ENCODE data around the gene TMEM237. TPM values are rescaled to one million over a fixed set of nuclear protein-coding genes. Genes with fewer than 3 reads are reported as not detected.

TMEM237 gene
- total RNA-seq (ENCODE audit: low replicate concordance): 22.7 and 43.2 TPM in 2 replicates
- long read RNA-seq, transcript TMEM237-213 (12 exons, 1,824 nt): major isoform, 28 of 32 reads
- long read RNA-seq, partial matches to known transcripts: 1 of 32 reads
- long read RNA-seq, other reads (novel, unspliced or antisense): 3 of 32 reads

GRCh38 chr2:201643216-201643890 is at the start of gene TMEM237:
TMEM237 (minus strand) TSS chr2:201643503; CDS start chr2:201643400, 103 bp downstream.
- H3K4me3 Mint-ChIP-seq: peak within 1 kb of the TSS; percentile 96
- no peaks in the 10 kb centered on the region for H3K9me3 Mint-ChIP-seq
- peak within 1 kb of the TSS; percentile 98 for H3K27ac Mint-ChIP-seq
- H3K36me3 Mint-ChIP-seq: peaks cover 4% of the 10 kb centered on the region
- no peaks in the 10 kb centered on the region for H3K27me3 Mint-ChIP-seq
- H3K4me1 Mint-ChIP-seq (ENCODE audit: unreplicated experiment): peaks cover 11% of the 10 kb centered on the region
- no peak for DNase-seq (ENCODE audit: extremely low spot score, unreplicated experiment)
- no peak for TF ChIP-seq CTCF (conservative IDR thresholded peaks at IDR 0.05)

- H3K4me1 Mint-ChIP-seq (ENCODE audit: unreplicated experiment): peaks cover 4% of the 10 kb centered on the region
- no peak overlapping the region for H3K27ac Mint-ChIP-seq
- H3K27me3 Mint-ChIP-seq: peaks cover 3% of the 10 kb centered on the region
- no peak overlapping the region for H3K4me3 Mint-ChIP-seq
- no peak for TF ChIP-seq CTCF (conservative IDR thresholded peaks at IDR 0.05)
- H3K36me3 Mint-ChIP-seq: no peaks in the 10 kb centered on the region
- H3K9me3 Mint-ChIP-seq: no peaks in the 10 kb centered on the region
- DNase-seq (ENCODE audit: extremely low spot score, unreplicated experiment): no peak
Observed at GRCh38 chr2:201685156-201685555, 41.9 kb upstream of the TMEM237 start.

- no peak for DNase-seq (ENCODE audit: extremely low spot score, unreplicated experiment)
- Mint-ChIP-seq H3K27me3 (peaks cover 3% of the 10 kb centered on the region), H3K27ac (no peak overlapping the region), H3K4me1 (ENCODE audit: unreplicated experiment) (peaks cover under 1% of the 10 kb centered on the region), H3K36me3 (no peaks in the 10 kb centered on the region), H3K4me3 (no peak overlapping the region), H3K9me3 (no peaks in the 10 kb centered on the region)
- peak; percentile 62 for TF ChIP-seq CTCF (conservative IDR thresholded peaks at IDR 0.05)
Observed at GRCh38 chr2:201680743-201681142, 37.4 kb upstream of the TMEM237 start.

- no peak overlapping the region for H3K27ac Mint-ChIP-seq
Observed at GRCh38 chr2:201678401-201678800, 35.1 kb upstream of the TMEM237 start.

GRCh38 chr2:201675454-201675853 is 32.2 kb upstream of the TMEM237 start:
- H3K36me3 Mint-ChIP-seq: no peaks in the 10 kb centered on the region
- no peak overlapping the region for H3K4me3 Mint-ChIP-seq
- peaks cover 7% of the 10 kb centered on the region for H3K27me3 Mint-ChIP-seq
- no peak overlapping the region for H3K27ac Mint-ChIP-seq
- no peaks in the 10 kb centered on the region for H3K4me1 Mint-ChIP-seq (ENCODE audit: unreplicated experiment)
- TF ChIP-seq CTCF (conservative IDR thresholded peaks at IDR 0.05): no peak
- H3K9me3 Mint-ChIP-seq: no peaks in the 10 kb centered on the region
- no peak for DNase-seq (ENCODE audit: extremely low spot score, unreplicated experiment)

More at GRCh38 chr2:201678401-201678800, 35.1 kb upstream of the TMEM237 start:
- Mint-ChIP-seq H3K9me3 (no peaks in the 10 kb centered on the region), H3K4me3 (no peak overlapping the region), H3K36me3 (no peaks in the 10 kb centered on the region), H3K4me1 (ENCODE audit: unreplicated experiment) (no peaks in the 10 kb centered on the region), H3K27me3 (peaks cover 3% of the 10 kb centered on the region)
- no peak for TF ChIP-seq CTCF (conservative IDR thresholded peaks at IDR 0.05)
- no peak for DNase-seq (ENCODE audit: extremely low spot score, unreplicated experiment)

Measured in type B pancreatic cell (in vitro differentiated cells).